NCI-H510A treated with DMSO at 0.1 percent for 48 hours (cell line): ENCODE measurements around the gene EPHA7.

Source experiments
- DNase-seq: peaks from one replicate; lab custom pipeline; 2025; lab: John Stamatoyannopoulos, UW

Gene EPHA7

DNA sequence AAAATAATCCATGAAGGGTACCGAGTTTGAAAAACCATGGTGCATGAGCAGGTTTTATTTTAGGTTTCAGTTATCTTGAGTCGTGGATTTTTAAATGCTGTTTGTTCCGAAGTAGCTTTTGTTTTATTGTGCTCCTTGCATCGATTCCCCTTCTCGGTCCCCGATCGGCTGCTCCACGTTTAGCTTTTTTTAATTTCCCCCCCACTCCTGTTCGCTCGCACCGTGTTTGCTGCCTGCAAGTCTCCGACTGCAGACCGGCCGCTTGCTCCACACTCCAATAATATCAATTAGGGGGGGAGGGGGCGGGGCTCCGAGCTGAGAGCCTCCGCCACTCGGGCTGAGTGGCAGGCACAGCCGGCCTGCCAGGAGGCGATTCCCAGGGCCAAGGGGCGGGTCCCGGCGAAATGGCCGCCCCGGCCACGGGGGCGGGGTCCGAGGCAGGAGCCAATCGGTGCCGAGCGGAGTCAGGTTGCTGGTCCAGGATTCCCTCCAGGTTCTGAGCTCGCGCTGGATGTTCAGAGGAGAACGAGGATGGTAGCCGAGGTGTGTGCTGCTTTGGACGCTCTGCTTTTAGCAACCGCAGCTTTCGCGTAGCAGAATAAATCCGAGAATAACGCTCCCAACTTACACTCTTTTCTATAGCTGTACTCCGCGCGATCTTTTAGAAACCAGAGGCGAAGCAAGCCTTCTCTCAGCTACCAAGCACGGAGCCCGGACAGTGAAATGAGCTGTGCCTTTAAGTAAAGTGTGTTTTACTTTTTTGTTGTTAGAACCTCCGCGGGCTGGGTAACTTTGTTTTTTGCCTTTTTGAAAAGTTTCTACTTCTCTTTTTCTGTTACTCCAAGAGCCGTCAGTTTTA is at the start of gene EPHA7:
EPHA7 (minus strand) TSS at position 256 of the 859 bp plus-strand sequence; CDS start at position 38, 218 bp downstream.
- peak; percentile 87 for DNase-seq

DNA sequence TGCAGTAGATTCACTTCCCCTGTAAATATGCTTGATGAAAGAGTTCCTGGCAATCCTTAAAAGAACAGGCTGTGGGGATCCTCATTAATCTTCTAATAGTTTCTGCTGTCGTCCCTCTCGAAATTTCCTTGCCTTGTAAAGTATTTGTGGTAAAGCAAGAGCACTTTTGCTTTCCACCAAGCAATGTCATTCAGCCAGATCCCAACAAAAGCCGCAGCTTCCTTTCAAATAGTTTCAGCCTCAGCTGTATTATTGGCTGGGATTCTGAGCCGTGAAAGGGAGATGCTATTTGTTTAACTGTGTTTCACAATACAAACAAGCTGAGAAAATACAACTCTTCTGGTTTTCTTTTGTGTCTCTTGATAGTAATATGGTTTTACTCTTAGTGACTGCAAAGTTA is 48.9 kb upstream of the EPHA7 start:
- peak; percentile 6 for DNase-seq

DNA sequence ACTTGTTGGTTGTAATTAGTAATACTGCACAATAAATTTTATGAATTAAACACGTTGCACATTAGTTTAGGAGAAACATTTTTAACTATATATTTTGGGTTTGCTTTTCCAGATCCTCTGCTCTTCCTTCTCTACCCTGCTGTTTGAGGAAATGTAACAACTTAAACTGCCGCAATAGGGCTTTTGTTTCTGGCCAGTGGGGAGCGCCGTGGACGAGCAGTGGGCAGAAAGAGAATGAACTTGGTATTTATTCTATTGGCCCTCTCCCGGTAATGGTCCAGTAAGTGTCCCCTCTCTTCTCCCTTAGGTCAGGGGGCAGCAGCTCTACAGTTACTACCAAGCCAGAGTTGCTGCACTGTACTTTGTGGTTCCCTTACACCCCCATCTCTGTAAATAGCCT is 35.2 kb upstream of the EPHA7 start:
- no peak for DNase-seq

GRCh38 chr6:93453956-93454355 is 34.6 kb upstream of the EPHA7 start:
- no peak for DNase-seq

GRCh38 chr6:93447874-93448273 is 28.5 kb upstream of the EPHA7 start:
- no peak for DNase-seq

- no peak for DNase-seq
Measured at GRCh38 chr6:93437491-93437890, 18.1 kb upstream of the EPHA7 start.

DNA sequence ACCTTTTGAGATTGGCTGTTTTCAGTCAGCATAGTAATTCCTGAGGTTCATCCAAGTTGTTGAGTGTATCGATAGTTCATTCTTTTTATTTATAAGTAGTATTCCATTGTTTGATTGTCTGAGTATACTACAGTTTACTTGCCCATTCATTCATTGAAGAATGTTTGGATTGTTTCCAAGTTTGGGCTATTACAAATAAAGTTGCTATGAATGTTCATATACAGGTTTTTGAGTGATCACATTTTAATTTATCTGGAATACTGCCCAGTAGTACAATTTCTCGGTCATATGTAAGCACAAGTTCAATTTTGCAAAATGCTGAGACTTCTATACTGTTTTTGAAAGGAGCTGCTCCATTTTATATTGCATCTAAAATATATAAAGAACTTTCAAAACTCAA is 14.2 kb upstream of the EPHA7 start:
- DNase-seq, result no peak

DNA sequence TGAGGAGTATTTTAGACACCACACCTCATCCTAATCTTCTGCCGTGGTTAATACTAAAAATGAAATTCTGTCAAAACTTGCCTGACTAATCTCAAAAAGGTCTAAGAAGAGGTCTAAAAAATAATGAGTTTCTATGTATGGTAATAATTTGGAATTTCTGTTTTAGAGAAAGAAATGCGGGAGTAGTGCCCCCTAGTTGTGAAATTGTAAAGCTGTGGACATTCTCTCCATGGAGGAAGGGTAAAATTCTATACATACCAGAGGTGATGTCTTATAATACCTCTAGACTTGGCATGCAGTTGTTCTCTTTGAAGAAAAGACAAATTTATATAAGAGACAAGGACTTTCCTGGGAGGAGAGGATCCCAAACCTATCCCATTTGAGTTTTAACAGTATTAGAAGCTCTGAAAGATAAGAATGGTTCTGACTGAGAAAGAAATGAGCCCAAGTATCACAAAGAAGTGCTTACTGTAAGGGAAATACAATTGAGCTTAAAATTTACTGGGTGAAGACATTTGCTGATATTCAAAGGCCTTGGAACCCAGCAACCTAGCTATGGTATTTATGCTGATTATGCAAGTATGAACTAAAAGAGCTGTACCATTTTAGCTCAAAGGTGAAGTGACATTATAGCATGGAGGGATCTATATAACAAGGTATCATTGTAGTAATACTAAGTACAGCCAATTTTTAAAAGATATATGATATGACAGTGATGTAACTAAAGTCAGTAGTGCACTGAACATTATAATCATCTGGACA is 5.1 kb upstream of the EPHA7 start:
- no peak for DNase-seq

GRCh38 chr6:93423542-93423941 is 4.2 kb upstream of the EPHA7 start:
- DNase-seq, result peak; percentile 6

- peak; percentile 59 for DNase-seq
Measured at GRCh38 chr6:93420163-93420795, 920 bp upstream of the EPHA7 start.

- peak; percentile 58 for DNase-seq
Measured at GRCh38 chr6:93418408-93419303, 703 bp downstream of the EPHA7 start.

GRCh38 chr6:93418033-93418407 is 1.3 kb downstream of the EPHA7 start:
- no peak for DNase-seq

DNA sequence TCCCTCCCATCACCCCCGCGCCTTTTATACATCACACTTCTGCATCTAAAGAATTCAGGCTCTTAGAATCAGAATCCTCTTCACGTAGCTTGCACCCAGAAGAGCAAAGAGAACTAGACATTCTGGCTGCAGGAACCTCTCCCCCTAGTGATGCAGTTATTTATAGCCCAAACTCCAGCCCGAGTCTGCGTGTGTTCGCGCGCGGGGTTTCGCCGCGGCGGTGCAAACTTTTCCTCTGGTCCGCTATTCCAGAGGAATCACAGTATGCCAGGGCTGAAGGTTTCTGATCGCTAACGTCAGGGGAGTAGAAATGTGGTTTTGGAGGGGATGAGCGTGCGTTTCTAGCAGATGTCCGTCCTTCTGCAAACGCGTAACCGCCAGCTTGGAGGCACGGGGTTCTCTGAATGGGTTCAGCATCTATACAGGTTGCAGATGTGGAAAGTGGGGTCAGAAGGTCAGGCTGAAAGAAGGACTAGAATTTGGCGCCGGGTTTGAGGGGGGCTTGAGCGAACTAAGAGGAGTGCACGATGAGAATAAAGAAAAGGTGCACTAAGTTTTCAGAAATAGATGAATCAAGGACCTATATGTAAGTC is 1.8 kb downstream of the EPHA7 start:
- DNase-seq, result no peak

DNA sequence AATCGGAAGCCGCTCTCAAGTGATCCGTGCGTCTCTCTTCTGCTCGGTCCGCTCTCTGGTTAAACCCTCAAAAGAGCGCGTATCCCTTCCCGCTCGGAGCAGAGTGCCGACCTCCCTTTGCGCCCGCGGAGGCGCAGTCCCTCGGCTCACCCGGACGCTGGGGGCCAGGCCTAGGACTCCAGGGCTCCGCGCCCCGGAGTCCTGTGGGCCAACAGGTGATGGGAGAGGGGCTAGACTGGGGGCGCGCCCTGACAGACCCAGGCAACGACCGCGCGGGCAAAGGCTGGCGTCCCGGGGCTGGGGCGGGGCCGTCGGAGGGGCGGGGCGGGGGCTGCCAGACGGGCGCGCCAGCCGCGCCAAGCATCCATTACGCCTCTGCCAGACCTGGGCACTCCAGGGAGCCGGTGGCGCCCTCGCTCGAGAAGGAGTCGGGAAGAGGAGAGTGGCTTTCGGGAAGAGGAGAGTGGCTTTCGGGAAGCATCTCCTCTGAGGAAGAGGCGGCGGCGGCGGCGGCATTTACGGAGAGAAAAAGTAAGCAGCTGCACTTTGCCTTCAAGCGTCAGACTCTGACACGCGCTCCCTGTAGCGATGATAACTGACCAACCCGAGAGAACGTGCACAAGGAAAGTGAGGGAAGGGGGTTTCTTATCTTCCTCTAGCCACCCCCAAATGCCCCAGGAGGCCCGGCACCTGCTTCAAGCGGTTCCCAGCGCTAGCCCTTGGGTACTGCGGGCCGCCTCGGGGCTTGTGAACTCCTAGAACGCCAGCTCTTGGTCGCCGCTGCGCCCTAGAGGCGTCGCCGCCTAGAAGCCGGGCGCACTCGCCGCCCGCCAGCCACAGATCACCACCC is 2.6 kb downstream of the EPHA7 start:
- peak; percentile 63 for DNase-seq

DNA sequence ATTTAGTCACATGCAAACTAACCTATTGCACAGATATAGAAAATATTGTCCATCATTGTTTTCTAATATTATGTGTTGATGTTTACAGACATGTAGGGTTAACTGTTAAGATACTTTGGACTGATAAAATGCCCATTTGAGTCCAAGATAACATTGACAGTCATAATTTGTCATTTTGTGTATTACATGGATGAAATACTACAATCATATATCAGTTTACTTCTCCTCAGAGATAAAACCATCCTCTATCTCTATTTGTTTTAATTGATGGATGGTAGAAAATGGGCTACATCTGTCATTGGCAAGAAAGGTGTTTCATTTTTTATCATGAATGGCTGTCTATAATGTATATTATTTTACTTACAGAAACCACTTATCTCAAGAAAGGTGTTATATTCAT is 6.2 kb downstream of the EPHA7 start:
- DNase-seq, result no peak

- DNase-seq, result no peak
Measured at GRCh38 chr6:93412452-93412851, 6.9 kb downstream of the EPHA7 start.

DNA sequence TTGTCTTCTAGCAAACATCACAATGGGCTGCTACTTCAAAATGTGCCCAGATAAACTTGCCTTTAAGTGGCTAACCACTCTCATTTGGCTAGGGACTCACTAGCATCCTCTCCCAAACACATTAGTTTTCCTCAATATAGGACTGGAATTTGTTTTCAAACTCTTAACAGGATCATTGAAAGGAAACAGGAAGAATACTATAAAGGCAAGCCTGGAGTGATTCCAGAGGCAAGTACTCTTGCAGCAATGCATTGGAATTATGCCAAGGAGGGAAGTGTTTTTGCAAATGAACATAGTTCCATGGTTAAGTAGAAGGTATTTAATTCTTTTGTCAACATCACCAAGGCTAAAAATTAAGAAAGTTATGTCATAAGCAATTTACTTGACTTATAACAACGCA is 12.2 kb downstream of the EPHA7 start:
- DNase-seq, result peak; percentile 72

- DNase-seq, result no peak
Measured at GRCh38 chr6:93403390-93403789, 16.0 kb downstream of the EPHA7 start.

DNA sequence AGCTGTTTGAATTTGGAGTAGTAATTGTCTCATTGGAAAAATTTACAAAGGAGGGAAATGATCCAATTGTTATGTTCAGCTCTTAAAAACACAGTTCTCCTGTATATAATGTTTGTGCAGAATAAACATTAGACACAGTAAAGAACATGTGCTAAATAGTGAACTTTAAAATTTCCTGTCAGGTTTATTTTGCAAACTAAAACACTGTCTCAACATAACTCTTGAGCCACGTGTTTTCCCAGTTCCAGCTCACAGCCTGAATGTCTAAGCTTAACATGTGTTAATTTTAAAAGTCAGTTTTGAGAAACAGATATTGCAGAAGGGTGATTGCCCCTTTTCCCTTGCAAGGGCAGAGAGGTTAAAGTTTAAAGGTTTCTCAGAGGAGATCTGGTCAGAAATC is 20.6 kb downstream of the EPHA7 start:
- no peak for DNase-seq

GRCh38 chr6:93394471-93394870 is 24.9 kb downstream of the EPHA7 start:
- no peak for DNase-seq
